Measurements from ENCODE around the gene CRACDL.

- TF ChIP-seq CTCF (IDR thresholded peaks at IDR 0.05; ENCODE audit: insufficient read depth, low read length, poor library complexity, severe bottlenecking) (no peak), EZH2phosphoT487 (conservative IDR thresholded peaks at IDR 0.05; ENCODE audit: low read length) (no peak)
These were observed 88.2 kb downstream of the CRACDL start for GRCh38 chr2:98847853-98848252.
